ENCODE data around the gene BRF1. TPM values are rescaled to one million over a fixed set of nuclear protein-coding genes. Genes with fewer than 3 reads are reported as not detected.

Gene BRF1
- total RNA-seq, 1 donor from 2014 or later = 64.6 TPM

- no peak overlapping the region for H3K27ac ChIP-seq
- H3K27me3 ChIP-seq = no peaks in the 10 kb centered on the region
- peaks cover 8% of the 10 kb centered on the region for H3K4me1 ChIP-seq
- TF ChIP-seq POLR2AphosphoS5 (IDR thresholded peaks at IDR 0.05; ENCODE audit: insufficient read depth in 1 of 2, low read depth in 1 of 2) = no peak
- no peak for TF ChIP-seq CTCF (IDR thresholded peaks at IDR 0.05)
- TF ChIP-seq POLR2A (IDR thresholded peaks at IDR 0.05) = no peak
- no peaks in the 10 kb centered on the region for H3K9me3 ChIP-seq
- no peak overlapping the region for H3K4me3 ChIP-seq
- intact Hi-C loops (cut with DNase I) = no loop called here
- no peak for DNase-seq (ENCODE audit: extremely low spot score in 2 of 2)
- no peaks in the 10 kb centered on the region for H3K36me3 ChIP-seq
Measured at GRCh38 chr14:105347587-105347968, 46.8 kb upstream of the BRF1 start.

- TF ChIP-seq POLR2AphosphoS5 (IDR thresholded peaks at IDR 0.05; ENCODE audit: insufficient read depth in 1 of 2, low read depth in 1 of 2) = no peak
- no peak for TF ChIP-seq POLR2A (IDR thresholded peaks at IDR 0.05)
- TF ChIP-seq CTCF (IDR thresholded peaks at IDR 0.05) = no peak
- no peaks in the 10 kb centered on the region for H3K9me3 ChIP-seq
- H3K36me3 ChIP-seq = no peaks in the 10 kb centered on the region
- no peak for DNase-seq (ENCODE audit: extremely low spot score in 2 of 2)
- H3K4me3 ChIP-seq = no peak overlapping the region
- H3K27me3 ChIP-seq = no peaks in the 10 kb centered on the region
- intact Hi-C loops (cut with DNase I) = no loop called here
- peaks cover 8% of the 10 kb centered on the region for H3K4me1 ChIP-seq
- H3K27ac ChIP-seq = no peak overlapping the region
Measured at GRCh38 chr14:105346876-105347586, 46.2 kb upstream of the BRF1 start.

- H3K27me3 ChIP-seq = no peaks in the 10 kb centered on the region
- H3K36me3 ChIP-seq = no peaks in the 10 kb centered on the region
- peaks cover 8% of the 10 kb centered on the region for H3K4me1 ChIP-seq
- intact Hi-C loops (cut with DNase I) = no loop called here
- H3K9me3 ChIP-seq = no peaks in the 10 kb centered on the region
- H3K4me3 ChIP-seq = no peak overlapping the region
- no peak for DNase-seq (ENCODE audit: extremely low spot score in 2 of 2)
- no peak overlapping the region for H3K27ac ChIP-seq
- TF ChIP-seq POLR2A (IDR thresholded peaks at IDR 0.05) (no peak), CTCF (IDR thresholded peaks at IDR 0.05) (no peak), POLR2AphosphoS5 (IDR thresholded peaks at IDR 0.05; ENCODE audit: insufficient read depth in 1 of 2, low read depth in 1 of 2) (no peak)
Measured at GRCh38 chr14:105346200-105346533, 45.4 kb upstream of the BRF1 start.

GRCh38 chr14:105343194-105343593, 42.4 kb upstream of the BRF1 start:
- H3K27ac ChIP-seq = no peak overlapping the region
- H3K9me3 ChIP-seq = no peaks in the 10 kb centered on the region
- H3K36me3 ChIP-seq = no peaks in the 10 kb centered on the region
- intact Hi-C loops (cut with DNase I) = no loop called here
- no peaks in the 10 kb centered on the region for H3K27me3 ChIP-seq
- H3K4me3 ChIP-seq = no peak overlapping the region
- no peak for DNase-seq (ENCODE audit: extremely low spot score in 2 of 2)
- TF ChIP-seq POLR2AphosphoS5 (IDR thresholded peaks at IDR 0.05; ENCODE audit: insufficient read depth in 1 of 2, low read depth in 1 of 2) (no peak), POLR2A (IDR thresholded peaks at IDR 0.05) (no peak), CTCF (IDR thresholded peaks at IDR 0.05) (no peak)
- peaks cover 18% of the 10 kb centered on the region for H3K4me1 ChIP-seq

- no peaks in the 10 kb centered on the region for H3K36me3 ChIP-seq
- no peak for DNase-seq (ENCODE audit: extremely low spot score in 2 of 2)
- intact Hi-C loops (cut with DNase I) = no loop called here
- no peak overlapping the region for H3K4me3 ChIP-seq
- H3K27ac ChIP-seq = no peak overlapping the region
- H3K27me3 ChIP-seq = no peaks in the 10 kb centered on the region
- peaks cover 19% of the 10 kb centered on the region for H3K4me1 ChIP-seq
- TF ChIP-seq POLR2AphosphoS5 (IDR thresholded peaks at IDR 0.05; ENCODE audit: insufficient read depth in 1 of 2, low read depth in 1 of 2) (no peak), CTCF (IDR thresholded peaks at IDR 0.05) (no peak), POLR2A (IDR thresholded peaks at IDR 0.05) (no peak)
- no peaks in the 10 kb centered on the region for H3K9me3 ChIP-seq
Measured at GRCh38 chr14:105340821-105341733, 40.3 kb upstream of the BRF1 start.
